WTC11 (cell line): Measurements from ENCODE around the gene CXorf58. TPM values are rescaled to one million over a fixed set of nuclear protein-coding genes. Genes with fewer than 3 reads are reported as not detected.

ENCODE experiments used
- ATAC-seq: fragments of 200-7000 bp; cut with Tn5 transposase; 2 replicates; pipeline ENCODE4 v1.10.0; 2021; ENCODE audit warnings: mild to moderate bottlenecking, moderate library complexity
- CTCF ChIA-PET: fragments of 300-600 bp; sonication (Branson Sonifier 250); formaldehyde crosslinking; loops from one replicate; lab custom pipeline; 2021; ENCODE audit warnings: antibody characterized with exemption; lab: Charles Lee
- POLR2A ChIA-PET: fragments of 350-600 bp; sonication (Branson Sonifier 250); formaldehyde crosslinking; loops from one replicate; lab custom pipeline; 2021; ENCODE audit warnings: antibody characterized with exemption; lab: Charles Lee
- DNase-seq: peaks from one replicate; pipeline ENCODE4 v3.0.0; 2021; ENCODE audit warnings: low spot score
- H3K27ac Mint-ChIP-seq: 2 replicates; pipeline ENCODE4 v1.8.0; 2021; ENCODE audit warnings: mixed read lengths
- H3K27me3 Mint-ChIP-seq: 2 replicates; pipeline ENCODE4 v1.8.0; 2021; ENCODE audit warnings: low read depth, mild to moderate bottlenecking, moderate library complexity, mixed read lengths
- H3K36me3 Mint-ChIP-seq: 2 replicates; pipeline ENCODE4 v1.8.0; 2021; ENCODE audit warnings: mixed read lengths
- H3K4me1 Mint-ChIP-seq: 2 replicates; pipeline ENCODE4 v1.8.0; 2022; ENCODE audit warnings: mixed read lengths
- H3K4me3 Mint-ChIP-seq: 2 replicates; pipeline ENCODE4 v1.8.0; 2021; ENCODE audit warnings: mild to moderate bottlenecking, moderate library complexity, mixed read lengths
- H3K9me3 Mint-ChIP-seq: 2 replicates; pipeline ENCODE4 v1.8.0; 2021; ENCODE audit warnings: mixed read lengths
- ATF1 ChIP-seq: sonication (generic); formaldehyde crosslinking; IDR thresholded peaks from 2 replicates; pipeline ENCODE4 v1.8.1; 2023; ENCODE audit warnings: mild to moderate bottlenecking, moderate library complexity, missing genetic modification reagents
- HMGA2 ChIP-seq: fragments of 250-450 bp; sonication (Bioruptor Pico); IDR thresholded peaks from 2 replicates; pipeline ENCODE4 v1.4.0; 2021; ENCODE audit warnings: mild to moderate bottlenecking, moderate library complexity
- NFE2L1 ChIP-seq: sonication (generic); formaldehyde crosslinking; IDR thresholded peaks from 2 replicates; pipeline ENCODE4 v1.8.1; 2023; ENCODE audit warnings: missing genetic modification reagents
- NFYB ChIP-seq: sonication (generic); formaldehyde crosslinking; conservative IDR thresholded peaks from 2 replicates; pipeline ENCODE4 v1.8.0; 2022; ENCODE audit warnings: low read depth, missing genetic modification reagents
- OVOL2 ChIP-seq: fragments of 250-450 bp; sonication (Bioruptor Pico); IDR thresholded peaks from 2 replicates; pipeline ENCODE4 v1.9.0; 2021; ENCODE audit warnings: mild to moderate bottlenecking, borderline replicate concordance
- RORB ChIP-seq: fragments of 250-450 bp; sonication (Bioruptor Pico); IDR thresholded peaks from 2 replicates; pipeline ENCODE4 v1.9.0; 2021; ENCODE audit warnings: mild to moderate bottlenecking
- SMAD3 ChIP-seq: sonication (generic); formaldehyde crosslinking; IDR thresholded peaks from 2 replicates; pipeline ENCODE4 v1.8.0; 2022; ENCODE audit warnings: missing genetic modification reagents, mild to moderate bottlenecking, borderline replicate concordance
- SP1 ChIP-seq: sonication (generic); formaldehyde crosslinking; conservative IDR thresholded peaks from 2 replicates; pipeline ENCODE4 v1.8.1; 2022; ENCODE audit warnings: missing genetic modification reagents
- TEAD4 ChIP-seq: sonication (generic); formaldehyde crosslinking; IDR thresholded peaks from 2 replicates; pipeline ENCODE4 v1.8.0; 2022; ENCODE audit warnings: mild to moderate bottlenecking, missing genetic modification reagents
- ZNF671 ChIP-seq: fragments of 250-450 bp; sonication (Bioruptor Pico); IDR thresholded peaks from 2 replicates; pipeline ENCODE4 v1.8.0; 2021; ENCODE audit warnings: mild to moderate bottlenecking
- total RNA-seq: library from RNA; stranded (reverse); gene quantifications from 3 replicates; pipeline ENCODE4 v1.2.3, GENCODE V29; 2021
- TF ChIP-seq, protein P1 (sequence below): sonication (generic); formaldehyde crosslinking; IDR thresholded peaks from 2 replicates; pipeline ENCODE4 v1.8.0; 2023; ENCODE audit warnings: missing genetic modification reagents
- TF ChIP-seq, protein P2 (sequence below): sonication (generic); formaldehyde crosslinking; conservative IDR thresholded peaks from 2 replicates; pipeline ENCODE4 v1.8.1; 2022; ENCODE audit warnings: mild to moderate bottlenecking, missing genetic modification reagents
- TF ChIP-seq, protein P3 (sequence below): sonication (generic); formaldehyde crosslinking; IDR thresholded peaks from 2 replicates; pipeline ENCODE4 v1.8.1; 2022; ENCODE audit warnings: low read depth, missing genetic modification reagents, borderline replicate concordance
- TF ChIP-seq, protein P4 (sequence below): sonication (generic); formaldehyde crosslinking; IDR thresholded peaks from 2 replicates; pipeline ENCODE4 v1.8.1; 2023; ENCODE audit warnings: mild to moderate bottlenecking, missing genetic modification reagents, moderate library complexity
- TF ChIP-seq, protein P5 (sequence below): sonication (generic); formaldehyde crosslinking; IDR thresholded peaks from 2 replicates; pipeline ENCODE4 v1.8.0; 2022; ENCODE audit warnings: missing genetic modification reagents
- TF ChIP-seq, protein P6 (sequence below): sonication (generic); formaldehyde crosslinking; IDR thresholded peaks from 2 replicates; pipeline ENCODE4 v1.8.1; 2022; ENCODE audit warnings: mild to moderate bottlenecking, moderate library complexity, missing genetic modification reagents
- TF ChIP-seq, protein P7 (sequence below): sonication (generic); formaldehyde crosslinking; IDR thresholded peaks from 2 replicates; pipeline ENCODE4 v1.8.1; 2023; ENCODE audit warnings: mild to moderate bottlenecking, missing genetic modification reagents, borderline replicate concordance
- TF ChIP-seq, protein P8 (sequence below): sonication (generic); formaldehyde crosslinking; IDR thresholded peaks from 2 replicates; pipeline ENCODE4 v1.8.1; 2022; ENCODE audit warnings: missing genetic modification reagents, borderline replicate concordance
- TF ChIP-seq, protein P9 (sequence below): fragments of 250-450 bp; sonication (Bioruptor Pico); IDR thresholded peaks from 2 replicates; pipeline ENCODE4 v1.9.0; 2021; ENCODE audit warnings: moderate library complexity, mild to moderate bottlenecking, inconsistent platforms, borderline replicate concordance

CXorf58 gene
- total RNA-seq, 1 experiment from 2014 or later: not detected

DNA sequence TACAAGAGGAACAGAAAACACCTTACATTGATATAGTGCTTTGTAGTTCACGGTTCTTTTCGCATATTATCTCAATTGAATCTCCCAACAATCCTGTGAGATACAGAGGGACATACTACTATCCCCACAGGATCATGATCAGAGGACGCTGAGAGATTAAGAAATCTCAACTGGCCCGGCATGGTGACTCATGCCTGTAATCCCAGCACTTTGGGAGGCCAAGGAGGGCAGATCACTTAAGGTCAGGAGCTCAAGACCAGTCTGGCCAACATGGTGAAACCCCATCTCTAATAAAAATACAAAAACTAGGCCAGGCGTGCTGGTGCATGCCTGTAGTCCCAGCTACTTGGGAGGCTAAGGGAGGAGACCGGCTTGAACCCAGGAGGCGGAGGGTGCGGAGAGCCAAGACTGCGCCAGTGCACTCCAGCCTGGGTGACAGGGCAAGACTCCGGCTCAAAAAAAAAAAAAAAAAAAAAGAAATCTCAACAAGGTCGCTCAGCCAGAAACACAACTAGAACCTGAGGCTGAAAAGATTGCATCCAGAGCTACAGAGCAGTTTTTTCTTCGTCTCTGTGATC, 7.5 kb upstream of the CXorf58 start:
- DNase-seq (no peak), ATAC-seq (no peak)
- ChIA-PET POLR2A (no interaction called here), CTCF (interaction anchor here (1.8 kb wide), 1 partner anchor 16 kb away, joined by 3 read pairs; no protein-coding TSS in a partner anchor)
- Mint-ChIP-seq H3K36me3 (peaks cover 5% of the 10 kb centered on the region), H3K4me1 (peaks cover 21% of the 10 kb centered on the region), H3K27me3 (no peaks in the 10 kb centered on the region), H3K4me3 (no peak overlapping the region), H3K27ac (peak overlapping the region; percentile 60; the same call in 1 of the 2 replicates), H3K9me3 (no peaks in the 10 kb centered on the region)
- TF ChIP-seq NFYB (CRISPR knock-in tag): no peak
- no peak for TF ChIP-seq TEAD4
- no peak for TF ChIP-seq SP1
- TF ChIP-seq, protein P1, sequence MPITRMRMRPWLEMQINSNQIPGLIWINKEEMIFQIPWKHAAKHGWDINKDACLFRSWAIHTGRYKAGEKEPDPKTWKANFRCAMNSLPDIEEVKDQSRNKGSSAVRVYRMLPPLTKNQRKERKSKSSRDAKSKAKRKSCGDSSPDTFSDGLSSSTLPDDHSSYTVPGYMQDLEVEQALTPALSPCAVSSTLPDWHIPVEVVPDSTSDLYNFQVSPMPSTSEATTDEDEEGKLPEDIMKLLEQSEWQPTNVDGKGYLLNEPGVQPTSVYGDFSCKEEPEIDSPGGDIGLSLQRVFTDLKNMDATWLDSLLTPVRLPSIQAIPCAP (CRISPR knock-in tag): no peak
- TF ChIP-seq, protein P2, sequence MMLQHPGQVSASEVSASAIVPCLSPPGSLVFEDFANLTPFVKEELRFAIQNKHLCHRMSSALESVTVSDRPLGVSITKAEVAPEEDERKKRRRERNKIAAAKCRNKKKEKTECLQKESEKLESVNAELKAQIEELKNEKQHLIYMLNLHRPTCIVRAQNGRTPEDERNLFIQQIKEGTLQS (CRISPR knock-in tag): no peak
- TF ChIP-seq, protein P3, sequence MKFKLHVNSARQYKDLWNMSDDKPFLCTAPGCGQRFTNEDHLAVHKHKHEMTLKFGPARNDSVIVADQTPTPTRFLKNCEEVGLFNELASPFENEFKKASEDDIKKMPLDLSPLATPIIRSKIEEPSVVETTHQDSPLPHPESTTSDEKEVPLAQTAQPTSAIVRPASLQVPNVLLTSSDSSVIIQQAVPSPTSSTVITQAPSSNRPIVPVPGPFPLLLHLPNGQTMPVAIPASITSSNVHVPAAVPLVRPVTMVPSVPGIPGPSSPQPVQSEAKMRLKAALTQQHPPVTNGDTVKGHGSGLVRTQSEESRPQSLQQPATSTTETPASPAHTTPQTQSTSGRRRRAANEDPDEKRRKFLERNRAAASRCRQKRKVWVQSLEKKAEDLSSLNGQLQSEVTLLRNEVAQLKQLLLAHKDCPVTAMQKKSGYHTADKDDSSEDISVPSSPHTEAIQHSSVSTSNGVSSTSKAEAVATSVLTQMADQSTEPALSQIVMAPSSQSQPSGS (CRISPR knock-in tag): no peak
- no peak for TF ChIP-seq HMGA2 (CRISPR knock-in tag)
- no peak for TF ChIP-seq SMAD3 (CRISPR knock-in tag)
- no peak for TF ChIP-seq ATF1
- TF ChIP-seq, protein P4, sequence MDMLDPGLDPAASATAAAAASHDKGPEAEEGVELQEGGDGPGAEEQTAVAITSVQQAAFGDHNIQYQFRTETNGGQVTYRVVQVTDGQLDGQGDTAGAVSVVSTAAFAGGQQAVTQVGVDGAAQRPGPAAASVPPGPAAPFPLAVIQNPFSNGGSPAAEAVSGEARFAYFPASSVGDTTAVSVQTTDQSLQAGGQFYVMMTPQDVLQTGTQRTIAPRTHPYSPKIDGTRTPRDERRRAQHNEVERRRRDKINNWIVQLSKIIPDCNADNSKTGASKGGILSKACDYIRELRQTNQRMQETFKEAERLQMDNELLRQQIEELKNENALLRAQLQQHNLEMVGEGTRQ (CRISPR knock-in tag): no peak
- TF ChIP-seq NFE2L1 (CRISPR knock-in tag): no peak
- no peak for TF ChIP-seq ZNF671

DNA sequence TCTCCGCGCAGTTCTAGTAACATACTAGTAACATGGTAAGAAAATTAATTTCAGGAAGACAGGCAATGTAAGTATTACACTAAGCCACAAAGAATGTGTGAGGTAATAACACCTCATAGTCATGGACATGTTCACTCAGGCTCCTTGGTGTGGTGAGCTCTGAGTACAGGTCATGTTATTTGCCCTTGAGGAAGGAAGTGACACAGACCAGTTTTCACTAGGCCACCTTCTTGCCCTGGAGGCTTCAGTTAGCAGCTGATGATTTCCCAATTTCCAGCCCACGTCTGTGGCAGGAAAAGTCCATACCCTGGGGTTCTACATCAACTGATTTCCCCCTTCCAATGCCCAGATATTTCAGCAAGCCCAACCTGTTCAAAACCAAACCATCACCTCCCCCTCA, 6.7 kb upstream of the CXorf58 start:
- Mint-ChIP-seq H3K27me3 (no peaks in the 10 kb centered on the region), H3K36me3 (peaks cover 5% of the 10 kb centered on the region), H3K27ac (no peak overlapping the region), H3K4me1 (peaks cover 24% of the 10 kb centered on the region), H3K9me3 (no peaks in the 10 kb centered on the region), H3K4me3 (no peak overlapping the region)
- ATAC-seq (no peak), DNase-seq (no peak)
- ChIA-PET CTCF (interaction anchor here (0.6 to 2.0 kb wide), 9 partner anchors 17 to 201 kb away, joined by 3 to 27 read pairs (median 3); partner anchors contain the start of gene SAT1), POLR2A (interaction anchor here (1.5 kb wide), 1 partner anchor 118 kb away, joined by 9 read pairs; the partner anchor contains the start of gene SAT1)
- TF ChIP-seq, protein P5, sequence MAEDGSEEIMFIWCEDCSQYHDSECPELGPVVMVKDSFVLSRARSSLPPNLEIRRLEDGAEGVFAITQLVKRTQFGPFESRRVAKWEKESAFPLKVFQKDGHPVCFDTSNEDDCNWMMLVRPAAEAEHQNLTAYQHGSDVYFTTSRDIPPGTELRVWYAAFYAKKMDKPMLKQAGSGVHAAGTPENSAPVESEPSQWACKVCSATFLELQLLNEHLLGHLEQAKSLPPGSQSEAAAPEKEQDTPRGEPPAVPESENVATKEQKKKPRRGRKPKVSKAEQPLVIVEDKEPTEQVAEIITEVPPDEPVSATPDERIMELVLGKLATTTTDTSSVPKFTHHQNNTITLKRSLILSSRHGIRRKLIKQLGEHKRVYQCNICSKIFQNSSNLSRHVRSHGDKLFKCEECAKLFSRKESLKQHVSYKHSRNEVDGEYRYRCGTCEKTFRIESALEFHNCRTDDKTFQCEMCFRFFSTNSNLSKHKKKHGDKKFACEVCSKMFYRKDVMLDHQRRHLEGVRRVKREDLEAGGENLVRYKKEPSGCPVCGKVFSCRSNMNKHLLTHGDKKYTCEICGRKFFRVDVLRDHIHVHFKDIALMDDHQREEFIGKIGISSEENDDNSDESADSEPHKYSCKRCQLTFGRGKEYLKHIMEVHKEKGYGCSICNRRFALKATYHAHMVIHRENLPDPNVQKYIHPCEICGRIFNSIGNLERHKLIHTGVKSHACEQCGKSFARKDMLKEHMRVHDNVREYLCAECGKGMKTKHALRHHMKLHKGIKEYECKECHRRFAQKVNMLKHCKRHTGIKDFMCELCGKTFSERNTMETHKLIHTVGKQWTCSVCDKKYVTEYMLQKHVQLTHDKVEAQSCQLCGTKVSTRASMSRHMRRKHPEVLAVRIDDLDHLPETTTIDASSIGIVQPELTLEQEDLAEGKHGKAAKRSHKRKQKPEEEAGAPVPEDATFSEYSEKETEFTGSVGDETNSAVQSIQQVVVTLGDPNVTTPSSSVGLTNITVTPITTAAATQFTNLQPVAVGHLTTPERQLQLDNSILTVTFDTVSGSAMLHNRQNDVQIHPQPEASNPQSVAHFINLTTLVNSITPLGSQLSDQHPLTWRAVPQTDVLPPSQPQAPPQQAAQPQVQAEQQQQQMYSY (CRISPR knock-in tag): no peak
- TF ChIP-seq OVOL2 (CRISPR knock-in tag): no peak
- no peak for TF ChIP-seq ATF1
- no peak for TF ChIP-seq RORB (CRISPR knock-in tag)
- TF ChIP-seq, protein P6, sequence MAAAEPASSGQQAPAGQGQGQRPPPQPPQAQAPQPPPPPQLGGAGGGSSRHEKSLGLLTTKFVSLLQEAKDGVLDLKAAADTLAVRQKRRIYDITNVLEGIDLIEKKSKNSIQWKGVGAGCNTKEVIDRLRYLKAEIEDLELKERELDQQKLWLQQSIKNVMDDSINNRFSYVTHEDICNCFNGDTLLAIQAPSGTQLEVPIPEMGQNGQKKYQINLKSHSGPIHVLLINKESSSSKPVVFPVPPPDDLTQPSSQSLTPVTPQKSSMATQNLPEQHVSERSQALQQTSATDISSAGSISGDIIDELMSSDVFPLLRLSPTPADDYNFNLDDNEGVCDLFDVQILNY (CRISPR knock-in tag): no peak
- TF ChIP-seq, protein P7, sequence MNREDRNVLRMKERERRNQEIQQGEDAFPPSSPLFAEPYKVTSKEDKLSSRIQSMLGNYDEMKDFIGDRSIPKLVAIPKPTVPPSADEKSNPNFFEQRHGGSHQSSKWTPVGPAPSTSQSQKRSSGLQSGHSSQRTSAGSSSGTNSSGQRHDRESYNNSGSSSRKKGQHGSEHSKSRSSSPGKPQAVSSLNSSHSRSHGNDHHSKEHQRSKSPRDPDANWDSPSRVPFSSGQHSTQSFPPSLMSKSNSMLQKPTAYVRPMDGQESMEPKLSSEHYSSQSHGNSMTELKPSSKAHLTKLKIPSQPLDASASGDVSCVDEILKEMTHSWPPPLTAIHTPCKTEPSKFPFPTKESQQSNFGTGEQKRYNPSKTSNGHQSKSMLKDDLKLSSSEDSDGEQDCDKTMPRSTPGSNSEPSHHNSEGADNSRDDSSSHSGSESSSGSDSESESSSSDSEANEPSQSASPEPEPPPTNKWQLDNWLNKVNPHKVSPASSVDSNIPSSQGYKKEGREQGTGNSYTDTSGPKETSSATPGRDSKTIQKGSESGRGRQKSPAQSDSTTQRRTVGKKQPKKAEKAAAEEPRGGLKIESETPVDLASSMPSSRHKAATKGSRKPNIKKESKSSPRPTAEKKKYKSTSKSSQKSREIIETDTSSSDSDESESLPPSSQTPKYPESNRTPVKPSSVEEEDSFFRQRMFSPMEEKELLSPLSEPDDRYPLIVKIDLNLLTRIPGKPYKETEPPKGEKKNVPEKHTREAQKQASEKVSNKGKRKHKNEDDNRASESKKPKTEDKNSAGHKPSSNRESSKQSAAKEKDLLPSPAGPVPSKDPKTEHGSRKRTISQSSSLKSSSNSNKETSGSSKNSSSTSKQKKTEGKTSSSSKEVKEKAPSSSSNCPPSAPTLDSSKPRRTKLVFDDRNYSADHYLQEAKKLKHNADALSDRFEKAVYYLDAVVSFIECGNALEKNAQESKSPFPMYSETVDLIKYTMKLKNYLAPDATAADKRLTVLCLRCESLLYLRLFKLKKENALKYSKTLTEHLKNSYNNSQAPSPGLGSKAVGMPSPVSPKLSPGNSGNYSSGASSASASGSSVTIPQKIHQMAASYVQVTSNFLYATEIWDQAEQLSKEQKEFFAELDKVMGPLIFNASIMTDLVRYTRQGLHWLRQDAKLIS (CRISPR knock-in tag): no peak
- TF ChIP-seq, protein P8, sequence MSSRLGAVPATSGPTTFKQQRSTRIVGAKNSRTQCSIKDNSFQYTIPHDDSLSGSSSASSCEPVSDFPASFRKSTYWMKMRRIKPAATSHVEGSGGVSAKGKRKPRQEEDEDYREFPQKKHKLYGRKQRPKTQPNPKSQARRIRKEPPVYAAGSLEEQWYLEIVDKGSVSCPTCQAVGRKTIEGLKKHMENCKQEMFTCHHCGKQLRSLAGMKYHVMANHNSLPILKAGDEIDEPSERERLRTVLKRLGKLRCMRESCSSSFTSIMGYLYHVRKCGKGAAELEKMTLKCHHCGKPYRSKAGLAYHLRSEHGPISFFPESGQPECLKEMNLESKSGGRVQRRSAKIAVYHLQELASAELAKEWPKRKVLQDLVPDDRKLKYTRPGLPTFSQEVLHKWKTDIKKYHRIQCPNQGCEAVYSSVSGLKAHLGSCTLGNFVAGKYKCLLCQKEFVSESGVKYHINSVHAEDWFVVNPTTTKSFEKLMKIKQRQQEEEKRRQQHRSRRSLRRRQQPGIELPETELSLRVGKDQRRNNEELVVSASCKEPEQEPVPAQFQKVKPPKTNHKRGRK (CRISPR knock-in tag): no peak
- TF ChIP-seq, protein P9, sequence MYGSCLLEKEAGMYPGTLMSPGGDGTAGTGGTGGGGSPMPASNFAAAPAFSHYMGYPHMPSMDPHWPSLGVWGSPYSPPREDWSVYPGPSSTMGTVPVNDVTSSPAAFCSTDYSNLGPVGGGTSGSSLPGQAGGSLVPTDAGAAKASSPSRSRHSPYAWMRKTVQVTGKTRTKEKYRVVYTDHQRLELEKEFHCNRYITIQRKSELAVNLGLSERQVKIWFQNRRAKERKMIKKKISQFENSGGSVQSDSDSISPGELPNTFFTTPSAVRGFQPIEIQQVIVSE (CRISPR knock-in tag): no peak
